Activated T-cell treated with anti-CD3 and anti-CD28 coated beads, Interleukin-2, amount 50 U/mL, for 48 hours (primary cell): Measurements from ENCODE around the gene ZFP14.
"Not testable (repeated sequence)": the region's sequence is repeated elsewhere in the genome, so short reads cannot be mapped to it uniquely, and the experiment has no call there.

Source experiments
- DNase-seq, 2 experiments: peaks; one replicate each; pipeline ENCODE4 v3.0.0-alpha.2; 2020

Gene ZFP14

GRCh38 chr19:36330216-36330615 is 48.8 kb downstream of the ZFP14 start:
- DNase-seq, result no peak

- not testable (repeated sequence) for DNase-seq
Observed at GRCh38 chr19:36329534-36329933, 49.5 kb downstream of the ZFP14 start.

- not testable (repeated sequence) for DNase-seq
Observed at GRCh38 chr19:36326649-36327048, 52.4 kb downstream of the ZFP14 start.

- not testable (repeated sequence) for DNase-seq
Observed at GRCh38 chr19:36315164-36315563, 63.8 kb downstream of the ZFP14 start.

GRCh38 chr19:36314053-36314452 is 64.9 kb downstream of the ZFP14 start:
- DNase-seq, result not testable (repeated sequence)

- not testable (repeated sequence) for DNase-seq
Observed at GRCh38 chr19:36311098-36311760, 67.8 kb downstream of the ZFP14 start.

- DNase-seq, result not testable (repeated sequence)
Observed at GRCh38 chr19:36310416-36310990, 68.5 kb downstream of the ZFP14 start.

GRCh38 chr19:36309759-36310158 is 69.2 kb downstream of the ZFP14 start:
- not testable (repeated sequence) for DNase-seq

GRCh38 chr19:36309309-36309708 is 69.7 kb downstream of the ZFP14 start:
- DNase-seq, result not testable (repeated sequence)

- not testable (repeated sequence) for DNase-seq
Observed at GRCh38 chr19:36292317-36292716, 86.7 kb downstream of the ZFP14 start.
